Measurements from ENCODE around the gene GUCA2B. TPM values are rescaled to one million over a fixed set of nuclear protein-coding genes. Genes with fewer than 3 reads are reported as not detected.
A peak's percentile ranks its signal among the peaks of the same experiment; 100 is the strongest.

GUCA2B gene
- total RNA-seq, 1 donor from 2014 or later, result 0.53 TPM

GRCh38 chr1:42165511-42166210, 12.5 kb downstream of the GUCA2B start:
- peak; percentile 70 for ATAC-seq
- peak; percentile 67 for DNase-seq (ENCODE audit: low spot score)

GRCh38 chr1:42167611-42168390, 14.6 kb downstream of the GUCA2B start:
- ATAC-seq (no peak), DNase-seq (ENCODE audit: low spot score) (no peak)

- DNase-seq (ENCODE audit: low spot score) (no peak), ATAC-seq (no peak)
These were observed 15.1 kb downstream of the GUCA2B start for GRCh38 chr1:42168391-42168670.

- DNase-seq (ENCODE audit: low spot score), result no peak
- ATAC-seq, result no peak
These were observed 15.6 kb downstream of the GUCA2B start for GRCh38 chr1:42168763-42169162.

- ATAC-seq, result no peak
- no peak for DNase-seq (ENCODE audit: low spot score)
These were observed 17.8 kb downstream of the GUCA2B start for GRCh38 chr1:42170779-42171621.

- ATAC-seq (no peak), DNase-seq (ENCODE audit: low spot score) (no peak)
These were observed 18.6 kb downstream of the GUCA2B start for GRCh38 chr1:42171679-42172266.

GRCh38 chr1:42172381-42173133, 19.3 kb downstream of the GUCA2B start:
- ATAC-seq, result peak; percentile 80
- DNase-seq (ENCODE audit: low spot score), result peak; percentile 77

GRCh38 chr1:42173155-42173933, 20.1 kb downstream of the GUCA2B start:
- peak; percentile 88 for ATAC-seq
- peak; percentile 74 for DNase-seq (ENCODE audit: low spot score)

- ATAC-seq (no peak), DNase-seq (ENCODE audit: low spot score) (no peak)
These were observed 20.9 kb downstream of the GUCA2B start for GRCh38 chr1:42173961-42174735.

GRCh38 chr1:42175314-42176054, 22.3 kb downstream of the GUCA2B start:
- ATAC-seq (no peak), DNase-seq (ENCODE audit: low spot score) (no peak)

- ATAC-seq (peak; percentile 51), DNase-seq (ENCODE audit: low spot score) (no peak)
These were observed 23.8 kb downstream of the GUCA2B start for GRCh38 chr1:42176902-42177519.

GRCh38 chr1:42177541-42177981, 24.4 kb downstream of the GUCA2B start:
- ATAC-seq (no peak), DNase-seq (ENCODE audit: low spot score) (no peak)

GRCh38 chr1:42178249-42178648, 25.0 kb downstream of the GUCA2B start:
- no peak for DNase-seq (ENCODE audit: low spot score)
- ATAC-seq, result no peak

- ATAC-seq, result peak; percentile 67
- DNase-seq (ENCODE audit: low spot score), result no peak
These were observed 26.1 kb downstream of the GUCA2B start for GRCh38 chr1:42179275-42179674.

GRCh38 chr1:42179900-42180329, 26.7 kb downstream of the GUCA2B start:
- ATAC-seq (no peak), DNase-seq (ENCODE audit: low spot score) (no peak)

GRCh38 chr1:42181687-42182086, 28.5 kb downstream of the GUCA2B start:
- ATAC-seq (no peak), DNase-seq (ENCODE audit: low spot score) (no peak)

GRCh38 chr1:42183210-42183956, 30.2 kb downstream of the GUCA2B start:
- ATAC-seq (no peak), DNase-seq (ENCODE audit: low spot score) (no peak)
